Left colon (tissue), 2 donors: Measurements from ENCODE around the gene PIK3R6. TPM values are rescaled to one million over a fixed set of nuclear protein-coding genes. Genes with fewer than 3 reads are reported as not detected.
A peak's percentile ranks its signal among the peaks of the same experiment; 100 is the strongest.
"Not testable (repeated sequence)": the region's sequence is repeated elsewhere in the genome, so short reads cannot be mapped to it uniquely, and the experiment has no call there.

ENCODE experiments used
- ATAC-seq: fragments of 200-7000 bp; cut with Tn5 transposase; one replicate; pipeline ENCODE4 v1.9.1; 2020; ENCODE audit warnings: mild to moderate bottlenecking, moderate library complexity
- DNase-seq, 2 donors: peaks; one replicate each; pipeline ENCODE4 v3.0.0-alpha.2; 2020
- intact Hi-C, 2 donors: fragments of 100-400 bp; cut with DNase I in 1 of 2; cut with micrococcal nuclease in 1 of 2; formaldehyde crosslinking; loops; one replicate each; pipeline versions ENCODE4 v1.11.2 to v1.14.0; 2022; cut with DNase I, micrococcal nuclease
- total RNA-seq, 2 donors: library from RNA; stranded (reverse); fragmentation: NEBNext Ultra II Directional; extraction: Animal tissue kit (Norgen Biotek cat#: 25700); gene quantifications; one replicate each; pipeline ENCODE4 v1.2.1, GENCODE V29; 2021
- donor health status: DM: no; HTN: no; CAD: no.
- donor health status: DM: yes; HTN: yes; CAD: no.

The PIK3R6 gene
- total RNA-seq, 2 donors from 2014 or later = 0.27 to 0.89 TPM

- intact Hi-C loops = no loop called here
- DNase-seq = peak in 1 of 2 donors; percentile 62
- ATAC-seq = peak; percentile 86
These were observed 27.5 kb upstream of the PIK3R6 start for GRCh38 chr17:8894673-8895578.

- intact Hi-C loops = no loop called here
- ATAC-seq = no peak
- no peak for DNase-seq
These were observed 26.8 kb upstream of the PIK3R6 start for GRCh38 chr17:8894202-8894671.

- no peak for ATAC-seq
- intact Hi-C loops = no loop called here
- no peak for DNase-seq
These were observed 26.2 kb upstream of the PIK3R6 start for GRCh38 chr17:8893621-8894201.

- no peak for ATAC-seq
- no peak for DNase-seq
- intact Hi-C loops = no loop called here
These were observed 25.6 kb upstream of the PIK3R6 start for GRCh38 chr17:8893059-8893458.

- intact Hi-C loops = no loop called here
- no peak for ATAC-seq
- no peak for DNase-seq
These were observed 24.8 kb upstream of the PIK3R6 start for GRCh38 chr17:8892338-8892690.

GRCh38 chr17:8890671-8891070, 23.2 kb upstream of the PIK3R6 start:
- DNase-seq (no peak), ATAC-seq (no peak)
- intact Hi-C loops = no loop called here

GRCh38 chr17:8889458-8890210, 22.2 kb upstream of the PIK3R6 start:
- intact Hi-C loops = no loop called here
- no peak for ATAC-seq
- no peak for DNase-seq

- DNase-seq (no peak), ATAC-seq (no peak)
- intact Hi-C loops = no loop called here
These were observed 21.3 kb upstream of the PIK3R6 start for GRCh38 chr17:8888704-8889302.

- DNase-seq = peak in 1 of 2 donors; percentile 32
- ATAC-seq = peak; percentile 52
- intact Hi-C loops = no loop called here
These were observed 20.6 kb upstream of the PIK3R6 start for GRCh38 chr17:8887834-8888703.

- no peak for ATAC-seq
- intact Hi-C loops = no loop called here
- no peak for DNase-seq
These were observed 19.8 kb upstream of the PIK3R6 start for GRCh38 chr17:8887301-8887700.

- ATAC-seq (no peak), DNase-seq (no peak)
- intact Hi-C loops = no loop called here
These were observed 18.7 kb upstream of the PIK3R6 start for GRCh38 chr17:8885967-8886684.

GRCh38 chr17:8885163-8885966, 17.9 kb upstream of the PIK3R6 start:
- DNase-seq, ATAC-seq, intact Hi-C loops: not testable (repeated sequence)

- ATAC-seq (no peak), DNase-seq (no peak)
- intact Hi-C loops = no loop called here
These were observed 17.0 kb upstream of the PIK3R6 start for GRCh38 chr17:8884336-8884990.

GRCh38 chr17:8883353-8883752, 15.9 kb upstream of the PIK3R6 start:
- intact Hi-C loops = no loop called here
- DNase-seq (no peak), ATAC-seq (no peak)

- intact Hi-C loops = no loop called here
- no peak for ATAC-seq
These were observed 14.1 kb upstream of the PIK3R6 start for GRCh38 chr17:8881606-8882005.

GRCh38 chr17:8880466-8880865, 13.0 kb upstream of the PIK3R6 start:
- intact Hi-C loops = no loop called here
- ATAC-seq (no peak), DNase-seq (no peak)

More at GRCh38 chr17:8881606-8882005, 14.1 kb upstream of the PIK3R6 start:
- DNase-seq = no peak
